HG03469 (cell line): ENCODE measurements around the gene NACA2.
"Not testable (repeated sequence)": the region's sequence is repeated elsewhere in the genome, so short reads cannot be mapped to it uniquely, and the experiment has no call there.

Experiments used
- ATAC-seq: cut with Tn5 transposase; IDR thresholded peaks from one replicate; pipeline ENCODE4 v1.9.1; 2021; ENCODE audit warnings: mild to moderate bottlenecking, moderate library complexity, moderate number of reproducible peaks; ENCODE audit not compliant: unreplicated experiment

The NACA2 gene

GRCh38 chr17:61552560-61552959 lies 38.5 kb downstream of the NACA2 start:
- ATAC-seq = not testable (repeated sequence)

DNA sequence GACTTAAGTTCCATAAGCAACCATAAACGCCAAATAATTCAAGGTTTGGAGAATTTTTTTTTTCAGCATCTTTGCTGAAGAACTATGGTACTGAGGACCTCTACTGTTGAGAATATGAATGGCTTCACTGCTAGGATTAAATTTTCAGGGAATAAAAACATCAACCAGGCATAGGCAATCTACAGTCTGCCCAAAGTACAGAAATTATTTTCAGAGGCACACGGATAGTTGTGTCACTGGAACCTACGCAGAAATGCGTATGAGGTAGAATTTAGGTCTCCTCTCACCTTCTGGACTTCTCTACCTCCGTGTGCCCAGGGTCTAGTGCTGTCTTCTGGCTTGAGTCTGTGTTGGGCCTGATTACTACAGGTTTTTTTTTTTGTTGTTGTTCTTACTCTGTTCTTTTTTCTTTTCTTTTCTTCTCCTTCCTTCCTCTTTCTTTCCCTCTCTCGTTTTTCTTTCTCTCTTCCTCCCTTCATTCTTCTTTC lies 39.7 kb downstream of the NACA2 start:
- no peak for ATAC-seq

DNA sequence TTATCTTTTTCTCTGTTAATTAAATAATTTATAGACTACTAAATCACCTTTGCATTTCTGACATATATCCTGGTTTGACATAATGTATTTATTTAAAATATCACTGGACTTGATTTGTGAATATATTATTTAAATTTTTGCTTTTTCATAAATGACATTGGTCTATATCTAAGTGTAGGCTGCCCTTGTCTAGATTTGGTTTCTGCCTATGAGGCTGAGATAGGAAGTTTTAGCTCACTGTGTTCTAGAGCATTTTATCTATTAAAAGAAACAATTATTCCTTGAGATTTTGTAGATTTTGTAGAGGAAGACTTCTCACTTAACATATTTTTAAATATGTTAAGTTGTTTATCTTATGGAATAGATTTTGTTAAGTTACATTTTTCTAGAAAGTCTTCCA lies 43.9 kb downstream of the NACA2 start:
- ATAC-seq = no peak

DNA sequence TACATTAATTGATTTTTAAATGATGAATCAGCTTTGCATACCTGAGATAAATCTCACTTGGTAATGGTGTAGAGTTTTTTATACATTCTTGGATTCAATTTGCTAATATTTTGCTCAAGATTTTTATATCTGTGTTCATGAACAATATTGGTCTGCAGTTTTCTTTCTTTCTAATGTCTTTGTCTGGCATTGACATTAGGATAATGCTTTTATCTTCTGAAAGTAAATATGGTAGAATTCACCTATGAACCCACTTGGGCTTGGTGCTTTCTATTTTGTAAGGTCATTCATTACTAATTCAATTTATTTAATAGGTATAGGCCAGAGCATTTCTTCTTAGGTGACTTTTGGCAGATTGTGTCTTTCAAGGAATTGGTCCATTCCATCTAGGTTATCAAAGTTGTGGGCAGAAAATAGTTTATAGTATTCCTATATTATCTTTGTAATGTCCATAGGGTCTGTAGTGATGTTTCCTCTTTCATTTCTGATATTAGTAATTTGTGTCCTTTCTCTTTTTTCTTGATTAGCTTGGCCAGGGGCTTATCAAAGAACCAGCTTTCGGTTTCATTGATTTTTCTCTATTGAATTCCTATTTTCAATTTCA lies 45.6 kb downstream of the NACA2 start:
- no peak for ATAC-seq

DNA sequence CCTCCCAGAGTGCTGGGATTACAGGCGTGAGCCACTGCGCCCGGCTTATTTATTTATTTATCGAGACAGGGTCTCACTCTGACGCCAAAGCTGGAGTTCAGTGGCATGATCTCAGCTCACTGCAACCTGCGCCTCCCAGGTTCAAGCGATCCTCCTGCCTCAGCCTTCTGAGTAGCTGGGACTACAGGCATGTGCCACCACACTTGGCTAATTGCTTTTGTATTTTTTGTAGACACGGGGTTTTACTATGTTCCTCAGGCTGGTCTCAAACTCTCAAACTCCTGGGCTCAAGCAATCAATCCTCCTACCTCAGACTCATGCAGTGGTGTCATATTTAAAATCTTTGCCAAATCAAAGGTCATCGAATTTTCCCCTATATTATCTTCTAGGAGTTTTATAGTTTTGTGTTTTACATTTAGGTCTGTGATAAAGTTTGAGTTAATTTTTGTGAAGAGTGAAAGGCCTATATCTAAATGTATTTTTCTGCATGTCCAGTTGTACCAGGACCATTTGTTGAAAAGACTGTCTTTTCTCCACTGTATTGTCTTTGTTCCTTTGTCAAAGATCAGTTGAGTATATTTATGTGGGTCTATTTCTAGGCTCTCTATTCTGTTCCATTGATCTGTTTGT lies 47.1 kb downstream of the NACA2 start:
- no peak for ATAC-seq

- ATAC-seq = no peak
Measured at GRCh38 chr17:61542027-61542426, 49.0 kb downstream of the NACA2 start.

- no peak for ATAC-seq
Measured at GRCh38 chr17:61540874-61541273, 50.1 kb downstream of the NACA2 start.
